Stimulated activated naive CD8-positive, alpha-beta T cell treated with anti-CD3 and anti-CD28 coated beads, Interleukin-15, Interleukin-2, amounts not matched to agents 100 U/mL and 50 U/mL, for 24 hours (primary cell): Measurements from ENCODE around the gene KCNJ1.

Source experiments
- ATAC-seq: fragments of 150-1000 bp; cut with Tn5 transposase; one replicate; pipeline ENCODE4 v1.10.0; 2021
- DNase-seq: peaks from one replicate; pipeline ENCODE4 v3.0.0; 2021

KCNJ1 gene

DNA sequence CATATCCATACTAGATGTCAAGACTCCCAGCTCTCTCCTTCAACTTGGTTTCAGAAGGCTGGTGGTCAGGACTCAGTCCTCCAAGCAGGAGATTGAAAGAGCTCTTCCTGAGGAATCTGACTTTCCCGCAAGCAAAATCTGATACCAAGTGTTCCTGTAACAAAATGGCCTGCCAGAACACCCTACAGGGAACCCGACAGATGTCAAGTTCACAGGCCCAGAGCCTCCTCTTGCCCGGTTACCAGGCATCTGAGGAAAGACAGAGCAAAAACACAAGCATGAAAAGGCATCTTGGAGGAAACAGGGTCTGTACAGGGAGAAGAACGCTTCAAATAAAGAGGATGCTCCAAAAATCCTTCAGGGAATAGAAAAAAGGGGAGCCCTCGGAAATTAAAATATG, 15.4 kb upstream of the KCNJ1 start:
- DNase-seq (no peak), ATAC-seq (no peak)

DNA sequence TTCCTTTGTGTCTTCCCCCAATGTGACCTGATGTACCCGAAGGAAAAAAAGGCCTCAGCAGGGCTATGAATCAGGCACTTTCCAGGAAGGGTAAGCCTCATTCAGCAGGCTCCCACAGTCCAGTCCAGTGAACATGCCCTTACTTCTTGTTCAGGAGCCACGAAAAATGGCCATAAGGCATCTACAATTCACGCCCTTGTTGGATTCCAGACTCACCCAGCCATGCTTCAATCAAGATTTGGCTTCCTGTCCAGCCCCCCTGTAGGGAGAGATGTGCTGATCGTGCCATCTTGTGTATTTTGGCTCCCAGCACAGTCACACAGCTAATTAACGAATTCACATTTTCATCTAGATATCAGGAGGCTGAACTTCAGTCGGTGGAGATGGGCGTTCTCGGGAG, 14.1 kb upstream of the KCNJ1 start:
- no peak for ATAC-seq
- DNase-seq = no peak

DNA sequence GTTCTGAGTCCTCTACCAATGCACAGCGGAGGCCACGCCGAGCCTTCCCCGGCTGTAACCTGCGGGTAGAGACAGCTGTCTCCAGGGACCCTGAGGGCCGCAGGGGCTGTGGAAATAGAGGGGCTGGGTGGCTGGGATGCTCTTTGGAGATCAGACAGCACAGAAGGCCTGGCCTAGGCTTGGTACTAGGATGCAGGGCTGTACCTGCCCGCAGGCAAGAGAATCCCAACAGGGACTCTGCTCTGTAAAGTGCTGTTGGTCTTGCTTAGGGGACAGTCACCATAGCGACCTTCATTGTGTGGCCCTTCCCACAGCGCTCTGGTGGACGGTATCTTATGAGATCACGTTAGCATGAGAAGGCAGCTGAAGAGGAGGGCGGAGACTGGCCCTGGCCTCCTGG, 12.7 kb upstream of the KCNJ1 start:
- ATAC-seq (no peak), DNase-seq (no peak)

DNA sequence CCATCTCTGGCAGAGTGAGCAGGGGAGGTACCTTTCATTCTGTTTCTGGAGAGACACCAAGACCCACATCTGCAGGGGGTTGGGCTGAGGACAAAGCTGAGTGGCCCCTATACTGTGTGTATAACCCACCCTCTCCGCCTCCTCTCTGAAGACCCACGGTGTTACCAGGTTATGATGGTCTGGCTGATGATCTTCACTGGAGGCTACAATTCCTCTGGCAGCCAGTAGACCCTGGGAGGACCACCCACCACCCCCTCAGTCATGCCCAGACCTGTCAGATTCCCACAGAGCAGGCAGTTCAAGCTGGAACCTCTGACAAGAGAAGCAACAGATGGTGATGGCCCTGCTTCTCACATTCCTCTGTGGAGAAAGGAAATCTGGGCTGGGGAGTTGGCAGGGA, 11.4 kb upstream of the KCNJ1 start:
- DNase-seq = no peak
- ATAC-seq = no peak

DNA sequence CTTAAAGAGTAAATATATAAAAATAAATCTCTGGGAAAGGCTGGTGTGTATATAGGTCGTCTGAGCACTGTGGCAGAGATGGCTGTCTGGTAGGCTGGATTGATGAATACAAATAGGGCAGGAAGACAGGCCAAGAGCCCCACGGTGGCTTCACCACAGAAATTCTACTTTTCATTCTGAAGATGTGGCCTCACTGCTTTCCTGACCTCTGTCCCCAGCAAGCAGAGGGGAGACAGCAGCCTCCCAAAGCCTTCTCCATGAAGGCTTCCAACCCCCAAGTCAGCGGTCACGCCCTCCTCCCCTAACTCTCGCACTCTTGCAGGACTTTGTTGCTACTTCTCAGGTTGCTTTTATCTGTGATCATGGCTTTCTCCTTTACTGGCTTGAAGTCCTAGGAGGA, 10.6 kb upstream of the KCNJ1 start:
- no peak for DNase-seq
- ATAC-seq = no peak

DNA sequence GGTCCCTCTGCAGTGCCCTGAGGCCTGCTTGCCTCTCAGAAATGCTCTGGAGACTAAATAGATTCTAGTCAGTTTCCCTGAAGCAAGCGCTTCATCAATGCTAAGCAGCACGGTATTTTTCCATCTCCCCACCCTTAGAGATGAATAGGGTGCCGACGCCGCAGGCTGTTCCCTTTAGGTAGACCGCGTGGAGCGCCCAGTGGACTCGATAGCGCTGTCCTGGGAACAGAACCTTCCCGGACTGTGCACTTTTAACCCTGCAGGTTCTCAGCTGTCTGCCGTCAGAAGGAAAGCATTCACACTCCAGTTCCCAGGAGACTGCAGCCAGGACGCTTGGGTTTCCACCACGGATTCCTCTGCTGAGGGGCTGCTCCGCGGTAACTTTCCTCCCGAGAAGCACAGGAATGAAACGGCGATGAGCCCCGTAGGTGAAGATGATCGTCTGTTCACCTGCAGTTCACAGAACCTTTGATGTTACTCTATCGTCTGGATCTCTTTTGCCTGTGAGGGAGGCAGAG, 9.1 kb upstream of the KCNJ1 start:
- ATAC-seq = no peak

DNA sequence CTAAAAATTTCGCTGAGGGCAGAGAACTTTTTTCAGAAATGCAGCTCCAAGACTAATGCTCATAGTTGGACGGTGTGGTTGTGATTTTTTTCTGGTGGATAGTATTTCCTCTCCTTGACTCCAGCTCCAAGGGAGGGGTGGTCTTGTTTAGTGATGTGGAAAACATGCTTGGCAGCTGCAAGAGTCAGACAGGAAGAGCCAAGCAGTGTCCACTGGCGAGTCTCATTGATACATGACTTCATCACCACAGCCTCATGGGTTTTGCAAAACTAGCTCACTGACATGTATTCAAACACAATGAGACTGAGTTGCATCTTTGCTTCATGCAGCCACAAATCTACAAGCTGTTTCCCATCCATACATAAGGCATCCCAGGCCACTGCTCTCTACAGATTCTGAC, 7.3 kb upstream of the KCNJ1 start:
- ATAC-seq = no peak
- no peak for DNase-seq

More for the DNA sequence above, 9.1 kb upstream of the KCNJ1 start:
- DNase-seq = no peak

DNA sequence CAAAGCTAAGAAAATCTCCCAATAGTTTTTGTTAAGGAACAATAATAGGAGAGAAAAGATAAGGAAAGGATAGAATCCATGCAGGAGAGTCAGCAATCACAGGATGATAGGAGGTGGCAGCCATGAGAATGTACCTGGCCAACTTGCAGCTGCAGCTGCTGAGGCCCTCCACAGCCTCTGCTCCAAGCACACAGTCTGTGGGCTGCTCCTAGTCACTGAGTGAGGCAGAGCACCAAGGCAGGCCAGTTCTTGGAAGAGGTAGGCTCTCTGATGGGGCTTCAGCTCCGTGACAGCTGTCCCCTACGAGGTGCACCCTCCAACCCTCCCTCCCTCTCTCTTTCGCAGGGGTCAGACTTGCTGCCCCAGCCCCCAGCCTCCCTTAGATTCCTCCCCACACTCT, 5.5 kb upstream of the KCNJ1 start:
- ATAC-seq = no peak
- DNase-seq = no peak

DNA sequence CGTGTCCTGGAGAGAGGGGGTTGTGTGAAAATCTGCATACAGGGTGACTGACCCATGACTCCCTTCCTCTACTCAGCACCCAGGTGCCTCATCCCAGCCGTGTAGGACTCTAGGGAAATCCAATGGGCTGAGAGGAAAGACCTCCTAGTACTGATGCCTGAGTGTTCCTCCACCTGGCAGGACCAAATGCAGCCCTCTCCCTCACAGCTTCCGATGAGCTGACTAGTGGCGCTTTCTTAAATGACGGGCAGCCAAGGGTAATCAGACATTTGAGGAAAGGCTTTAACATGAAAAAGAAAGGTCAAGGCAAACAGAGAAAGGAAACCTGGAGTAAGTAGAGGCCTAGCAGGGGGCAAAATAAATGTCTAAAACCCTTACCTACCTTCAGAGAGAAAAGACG, 5.0 kb upstream of the KCNJ1 start:
- ATAC-seq = no peak
- DNase-seq = no peak

DNA sequence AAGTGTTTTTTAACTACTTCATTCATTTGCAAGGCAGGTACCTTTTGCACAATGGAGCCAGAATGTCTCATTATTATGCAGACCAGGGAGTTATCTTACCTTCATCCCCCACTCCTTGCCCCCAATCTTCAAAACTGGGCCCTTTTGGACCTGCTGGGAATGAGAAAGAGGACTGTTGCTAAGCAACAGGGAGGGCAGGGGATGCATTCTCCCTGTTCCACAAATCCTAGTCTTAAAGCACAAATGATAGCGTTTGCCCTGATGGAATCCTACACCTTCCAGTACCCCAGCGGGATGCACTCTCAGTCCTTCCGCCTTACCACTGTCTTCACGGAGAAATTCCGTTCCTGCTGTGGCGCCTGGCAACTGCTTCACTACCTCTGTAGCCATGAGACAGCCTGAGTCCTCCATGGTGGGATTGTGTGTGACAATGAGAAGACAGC, 4.1 kb upstream of the KCNJ1 start:
- ATAC-seq (no peak), DNase-seq (no peak)

DNA sequence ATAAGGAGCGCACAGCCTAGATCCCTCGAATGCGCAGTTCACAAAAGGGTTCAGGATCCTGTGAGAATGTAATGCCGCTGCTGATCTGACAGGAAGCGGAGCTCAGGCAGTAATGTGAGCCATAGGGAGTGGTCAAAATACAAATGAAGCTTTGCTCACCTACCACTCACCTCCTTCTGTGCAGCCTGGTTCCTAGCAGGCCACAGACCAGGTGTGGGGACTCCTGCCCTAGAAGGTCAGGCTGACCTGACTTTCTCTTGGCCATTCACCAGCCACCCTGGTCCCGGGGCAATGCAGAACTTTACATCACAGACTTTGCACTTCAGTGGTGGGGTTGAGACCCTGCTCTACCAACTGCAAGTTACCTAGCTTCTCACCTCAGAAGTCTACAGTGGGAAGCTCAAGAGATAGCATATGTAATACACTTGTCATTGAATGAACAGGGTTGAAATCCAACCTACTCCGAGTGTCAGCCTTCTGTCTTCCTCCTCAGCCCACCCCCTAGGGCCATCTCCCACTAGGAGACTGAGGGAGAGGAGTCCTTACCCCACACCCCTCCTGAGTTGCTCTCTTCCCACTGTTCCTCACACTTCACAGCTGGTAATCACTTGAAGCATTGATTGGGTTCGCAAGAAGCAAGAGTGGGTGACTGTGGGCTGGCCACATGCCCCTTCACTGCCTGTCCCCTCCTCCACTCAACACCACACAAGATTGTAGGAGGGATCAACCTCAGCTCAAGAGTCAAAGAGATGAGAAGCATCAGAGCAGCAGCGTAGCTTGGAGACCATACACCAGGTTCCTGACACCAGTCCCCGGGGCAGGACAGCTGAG, 2.0 kb upstream of the KCNJ1 start:
- ATAC-seq (peak; percentile 30), DNase-seq (no peak)

DNA sequence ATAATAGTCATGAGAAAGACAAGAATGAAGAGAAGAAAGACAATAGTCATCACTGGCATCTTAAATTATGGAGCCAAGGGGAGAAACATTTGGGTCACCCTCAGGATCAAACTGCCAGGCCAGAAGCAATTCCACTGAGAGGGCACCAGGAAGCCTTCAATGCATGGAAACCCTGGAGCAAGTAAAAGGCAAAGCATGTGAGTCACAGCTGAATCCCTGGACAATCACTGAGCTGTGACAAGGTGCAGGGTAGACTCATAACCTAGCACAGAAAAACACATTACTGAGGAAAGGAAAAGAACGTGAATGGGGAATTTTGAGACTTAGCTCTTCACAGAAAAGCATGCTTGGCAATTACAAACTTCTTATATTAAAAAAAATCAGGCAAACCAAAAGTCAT, 1.6 kb downstream of the KCNJ1 start:
- ATAC-seq = no peak
- DNase-seq = no peak

DNA sequence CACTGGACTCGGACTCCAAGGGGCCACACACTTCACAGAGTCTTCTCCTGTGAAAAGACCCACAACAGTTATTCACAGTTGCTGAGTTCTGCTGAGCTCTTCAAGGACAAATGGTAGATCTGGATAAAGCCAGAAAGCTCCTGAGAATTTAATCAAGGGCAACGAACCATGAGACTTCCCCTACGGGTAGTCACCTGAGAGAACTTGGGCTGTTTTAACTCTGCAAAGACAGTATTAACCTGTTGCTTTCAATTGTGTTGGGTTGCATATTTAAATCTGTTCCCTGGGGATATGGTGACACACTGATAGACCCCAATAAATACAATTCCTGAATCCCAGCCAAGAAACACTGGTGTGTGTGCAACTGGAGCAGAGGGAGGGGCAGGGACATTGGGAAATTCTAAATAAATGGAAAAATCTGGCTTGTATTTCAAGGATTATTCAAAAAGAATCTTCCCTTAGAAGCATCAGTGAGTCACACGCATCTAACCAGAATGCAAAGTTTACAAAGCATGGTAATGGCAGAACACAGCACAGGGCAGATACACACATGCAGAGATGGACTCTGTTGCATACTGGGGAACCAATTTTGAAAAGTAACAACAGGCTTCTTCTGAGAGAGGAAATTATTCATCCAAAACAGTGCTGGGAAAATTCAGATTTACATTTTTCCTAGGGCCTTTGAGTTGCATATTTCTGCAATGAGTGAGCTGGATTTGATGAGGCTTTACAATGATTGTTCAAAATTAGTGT, 4.0 kb downstream of the KCNJ1 start:
- DNase-seq (no peak), ATAC-seq (no peak)

DNA sequence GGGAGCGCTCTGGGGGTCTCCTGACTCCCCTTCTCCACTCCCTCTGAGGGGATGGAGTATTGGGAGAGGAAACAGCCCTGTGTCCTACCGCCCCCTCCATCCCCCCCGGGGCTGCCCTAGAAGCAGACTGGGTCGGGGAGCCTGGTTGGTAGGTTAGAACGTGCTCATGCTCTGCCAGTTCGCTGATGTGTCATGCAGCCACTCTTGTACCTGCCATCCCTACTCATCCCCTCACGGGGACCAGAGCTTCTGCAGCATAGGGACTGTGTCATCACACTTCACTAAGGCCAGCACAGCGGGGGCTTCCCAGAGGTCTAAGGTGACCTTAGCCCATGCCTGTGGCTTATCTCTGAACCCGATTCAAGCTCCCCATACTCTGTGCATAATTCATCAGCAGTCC, 4.7 kb downstream of the KCNJ1 start:
- DNase-seq = no peak
- no peak for ATAC-seq

DNA sequence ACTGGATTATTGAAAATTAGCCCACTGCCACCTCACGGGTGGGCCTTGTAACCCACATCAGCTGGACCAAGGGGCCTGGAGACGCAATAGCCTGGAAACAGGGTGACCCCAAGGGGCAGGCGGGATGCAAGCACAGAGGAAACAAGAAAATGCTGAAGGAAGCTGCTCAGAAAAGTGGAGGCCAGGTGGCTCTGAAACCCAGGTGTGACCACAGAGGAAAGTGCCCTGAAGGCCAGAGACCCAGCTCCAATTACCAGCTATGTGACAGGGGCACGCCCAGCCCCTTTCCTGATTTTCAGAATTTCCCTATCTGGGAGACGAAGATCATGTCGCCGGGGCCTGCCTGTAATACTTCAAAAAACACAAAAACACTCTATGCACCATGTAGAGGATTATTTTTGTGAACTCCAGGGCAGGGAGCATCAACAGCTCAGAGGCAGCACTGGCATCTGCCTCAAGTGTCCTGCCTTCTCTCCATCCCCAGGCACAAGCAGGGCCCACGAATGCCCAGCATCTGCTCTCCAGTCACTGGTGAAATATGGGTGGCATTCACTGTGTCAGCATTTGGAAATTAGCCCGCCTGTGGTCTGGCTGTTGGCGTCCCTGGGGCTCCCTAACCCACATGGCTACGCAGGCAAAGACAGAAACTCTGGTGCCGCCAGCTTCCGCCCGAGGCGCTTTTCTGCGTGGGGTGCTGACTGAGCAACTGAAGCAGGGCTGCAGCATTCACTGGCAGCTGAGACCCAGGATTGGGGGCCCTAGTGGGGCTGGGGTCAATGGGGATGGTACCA, 6.3 kb downstream of the KCNJ1 start:
- no peak for ATAC-seq
- no peak for DNase-seq

DNA sequence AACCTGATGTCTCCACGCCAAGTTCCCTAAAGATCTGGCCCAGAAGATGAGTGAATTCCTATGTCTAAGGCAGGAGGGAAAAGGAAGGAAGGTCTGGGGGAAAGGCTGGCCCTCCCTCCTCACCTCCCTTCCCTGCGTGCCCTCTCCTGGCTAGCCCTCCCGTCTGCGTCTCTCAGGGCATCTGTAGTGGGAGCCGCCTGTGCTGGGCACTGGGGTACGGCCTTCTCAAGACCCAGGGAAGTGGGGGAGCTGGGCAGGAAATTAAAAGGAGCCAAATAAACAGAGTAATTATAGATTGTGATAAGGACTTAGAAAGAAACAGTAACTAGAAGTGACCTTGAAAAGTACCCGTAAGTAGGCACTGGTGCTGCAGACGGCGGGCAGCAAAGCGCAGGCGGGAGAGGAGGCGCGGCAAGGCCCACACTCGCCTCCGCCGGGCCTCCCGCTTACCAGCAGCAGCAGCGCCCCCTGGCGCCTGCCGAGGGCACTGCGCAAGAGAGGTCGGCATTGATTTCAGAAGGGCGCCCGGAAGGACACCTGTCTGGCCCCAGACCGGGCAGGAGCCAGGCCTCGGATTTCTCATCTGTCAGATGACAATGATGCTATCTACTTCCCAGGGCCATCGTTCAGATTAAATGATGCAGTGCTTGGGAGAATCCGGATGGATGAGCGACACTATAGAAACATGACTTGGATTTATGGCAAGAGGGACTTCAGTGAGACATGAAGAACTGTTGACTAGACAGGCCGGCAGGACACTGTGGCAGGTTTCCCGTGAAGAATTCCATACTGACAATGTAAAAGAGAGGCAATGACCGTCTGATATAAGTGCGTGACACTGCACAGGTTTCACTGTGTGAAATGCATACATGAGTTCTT, 7.3 kb downstream of the KCNJ1 start:
- peak; percentile 86 for DNase-seq
- peak; percentile 89 for ATAC-seq

DNA sequence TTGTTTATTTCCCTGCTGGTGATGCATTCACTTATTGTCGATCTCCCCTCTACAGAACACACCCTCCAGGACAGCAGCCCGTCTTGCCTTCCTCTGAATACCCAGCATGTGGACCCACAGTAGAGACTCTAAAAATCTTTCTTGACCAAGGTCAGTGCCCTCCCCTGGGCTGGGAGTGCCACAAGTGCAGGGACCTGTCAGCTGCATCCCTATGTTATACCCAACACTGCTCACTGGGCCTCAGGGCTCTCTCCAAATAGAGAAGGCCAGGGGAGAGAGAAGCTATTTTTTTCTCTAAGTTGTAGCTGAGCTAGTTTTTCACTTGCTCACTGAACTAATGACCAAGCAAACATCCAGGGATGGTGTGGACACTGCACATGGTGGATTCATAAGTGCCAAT, 9.8 kb downstream of the KCNJ1 start:
- ATAC-seq = no peak

DNA sequence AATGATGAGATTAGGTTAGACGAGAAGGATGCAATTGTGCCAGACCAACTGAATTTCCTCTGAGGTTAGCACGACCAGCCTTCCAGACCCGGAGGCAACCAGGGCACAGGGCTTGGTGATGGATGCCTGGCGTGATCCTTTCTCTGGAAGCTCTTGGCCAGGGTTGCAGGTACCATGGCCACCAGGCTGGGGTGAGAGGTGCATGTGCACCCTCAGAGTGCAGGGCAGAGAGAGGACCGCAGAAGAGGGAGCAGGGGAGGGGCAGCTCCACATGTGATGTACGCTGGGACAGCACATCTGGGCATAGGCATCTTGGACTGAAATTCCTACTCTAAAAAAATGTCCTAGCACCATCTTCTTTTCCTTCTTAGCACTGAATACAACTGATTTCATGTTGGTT, 10.9 kb downstream of the KCNJ1 start:
- DNase-seq (no peak), ATAC-seq (no peak)

More for the DNA sequence above, 9.8 kb downstream of the KCNJ1 start:
- no peak for DNase-seq

DNA sequence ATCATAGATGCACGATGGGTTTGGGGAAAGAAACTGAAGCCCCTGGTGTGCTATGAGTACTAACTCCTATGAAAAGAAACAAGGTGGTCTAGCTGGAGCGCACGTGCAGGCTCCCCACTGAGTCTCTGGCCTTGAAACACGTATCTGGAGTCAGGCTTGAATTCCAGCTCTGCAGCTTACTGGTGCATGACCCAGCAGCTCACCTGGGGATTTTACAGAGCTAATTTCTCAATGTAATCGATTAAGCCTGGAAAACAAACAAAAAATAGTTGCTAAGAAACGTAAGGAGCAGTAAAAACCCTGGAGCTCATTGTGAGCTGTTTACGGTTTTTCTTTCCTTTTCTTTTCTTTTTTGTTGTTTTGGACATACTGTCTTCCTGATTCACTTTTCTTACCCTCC, 12.3 kb downstream of the KCNJ1 start:
- ATAC-seq (no peak), DNase-seq (no peak)

DNA sequence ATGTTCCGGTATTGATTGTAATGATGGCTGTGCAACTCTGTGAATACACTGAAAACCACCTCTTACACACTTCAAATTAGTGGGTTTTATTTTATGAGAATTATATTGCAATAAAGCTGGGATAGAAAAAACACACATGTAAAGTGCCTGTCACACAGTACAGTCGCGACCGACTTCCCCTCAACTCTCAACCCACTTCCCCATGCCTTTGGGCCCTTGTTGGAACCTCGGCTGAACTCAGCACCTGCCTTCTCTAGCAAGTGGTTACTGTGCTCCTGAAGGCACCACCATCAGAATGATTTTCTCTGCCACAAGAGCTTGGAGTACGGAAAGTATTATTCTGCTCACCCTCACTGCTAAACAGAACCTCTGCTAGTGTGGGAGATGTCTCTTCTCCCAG, 13.5 kb downstream of the KCNJ1 start:
- DNase-seq = no peak
- ATAC-seq = no peak

DNA sequence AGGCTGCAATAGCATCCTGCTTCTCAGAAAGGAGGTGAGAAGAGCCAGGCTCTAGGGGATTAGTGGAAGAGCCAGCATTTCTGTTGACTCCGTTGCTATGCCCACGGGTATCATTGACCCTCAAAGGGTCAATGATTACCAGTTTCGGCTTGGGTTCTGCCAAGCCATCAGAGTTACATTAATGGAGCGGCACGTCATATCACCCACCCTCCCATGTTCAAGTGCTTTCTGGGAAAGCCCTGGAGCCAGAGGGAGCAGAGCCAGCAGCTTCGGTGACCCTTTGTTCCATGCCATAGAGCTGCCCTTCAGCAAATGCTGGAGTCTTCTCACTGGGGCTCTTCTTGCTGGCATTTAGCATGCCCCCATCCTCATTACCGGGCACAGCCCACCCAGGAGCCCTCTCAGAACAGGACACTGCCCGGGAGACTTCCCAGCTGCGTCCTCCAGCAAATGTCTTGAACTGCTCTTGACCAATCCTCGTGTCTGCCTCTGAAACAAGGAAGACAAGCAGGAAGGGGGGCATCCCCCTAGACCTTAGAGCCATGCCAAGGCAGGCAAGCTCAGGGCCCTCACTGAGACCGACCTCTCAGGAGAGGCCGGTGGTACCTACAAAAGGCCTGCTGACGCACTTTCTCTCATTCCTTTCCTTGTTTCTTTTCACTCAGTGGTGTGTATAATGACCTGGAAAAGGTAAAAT, 14.6 kb downstream of the KCNJ1 start:
- DNase-seq (no peak), ATAC-seq (no peak)
